Daoy (cell line): ENCODE results near the gene TRPC4. TPM values are rescaled to one million over a fixed set of nuclear protein-coding genes. Genes with fewer than 3 reads are reported as not detected.

Experiments
- DNase-seq: peaks from one replicate; pipeline ENCODE4 v3.0.0-alpha.2; 2015; ENCODE audit warnings: low read depth
- total RNA-seq: library from RNA; depleted of rRNA; stranded (reverse); fragments of >200 nt; shearing (Covaris generic); gene quantifications from 2 replicates; pipeline ENCODE4 v1.2.3, GENCODE V29; 2014

TRPC4 gene
- total RNA-seq, 1 experiment from 2014 or later = 0.34 TPM

- DNase-seq = no peak
Measured at GRCh38 chr13:37716420-37717195, 153.0 kb downstream of the TRPC4 start.

- DNase-seq = no peak
Measured at GRCh38 chr13:37715606-37716015, 154.0 kb downstream of the TRPC4 start.

GRCh38 chr13:37709318-37709717 is 160.3 kb downstream of the TRPC4 start:
- DNase-seq = no peak

GRCh38 chr13:37707739-37708500 is 161.7 kb downstream of the TRPC4 start:
- DNase-seq = no peak

GRCh38 chr13:37706041-37706440 is 163.5 kb downstream of the TRPC4 start:
- DNase-seq = no peak

GRCh38 chr13:37701972-37702371 is 167.6 kb downstream of the TRPC4 start:
- peak; percentile 0 for DNase-seq

- DNase-seq = no peak
Measured at GRCh38 chr13:37701306-37701705, 168.3 kb downstream of the TRPC4 start.

GRCh38 chr13:37700887-37701286 is 168.7 kb downstream of the TRPC4 start:
- no peak for DNase-seq

- DNase-seq = no peak
Measured at GRCh38 chr13:37695200-37695599, 174.4 kb downstream of the TRPC4 start.

GRCh38 chr13:37690361-37690760 is 179.2 kb downstream of the TRPC4 start:
- no peak for DNase-seq

- DNase-seq = no peak
Measured at GRCh38 chr13:37686501-37686900, 183.1 kb downstream of the TRPC4 start.

- DNase-seq = no peak
Measured at GRCh38 chr13:37685206-37685605, 184.4 kb downstream of the TRPC4 start.

- no peak for DNase-seq
Measured at GRCh38 chr13:37682496-37682895, 187.1 kb downstream of the TRPC4 start.

- DNase-seq = no peak
Measured at GRCh38 chr13:37681281-37682032, 188.1 kb downstream of the TRPC4 start.

GRCh38 chr13:37680137-37680536 is 189.4 kb downstream of the TRPC4 start:
- DNase-seq = no peak

GRCh38 chr13:37679043-37679442 is 190.5 kb downstream of the TRPC4 start:
- DNase-seq = no peak

- DNase-seq = no peak
Measured at GRCh38 chr13:37669845-37670244, 199.7 kb downstream of the TRPC4 start.

GRCh38 chr13:37667702-37668101 is 201.9 kb downstream of the TRPC4 start:
- DNase-seq = no peak

GRCh38 chr13:37666036-37666435 is 203.5 kb downstream of the TRPC4 start:
- no peak for DNase-seq

GRCh38 chr13:37665420-37665819 is 204.2 kb downstream of the TRPC4 start:
- no peak for DNase-seq

GRCh38 chr13:37663724-37664123 is 205.8 kb downstream of the TRPC4 start:
- no peak for DNase-seq

GRCh38 chr13:37662624-37663023 is 206.9 kb downstream of the TRPC4 start:
- no peak for DNase-seq
